ENCODE results near the gene OR2C3.

DNA sequence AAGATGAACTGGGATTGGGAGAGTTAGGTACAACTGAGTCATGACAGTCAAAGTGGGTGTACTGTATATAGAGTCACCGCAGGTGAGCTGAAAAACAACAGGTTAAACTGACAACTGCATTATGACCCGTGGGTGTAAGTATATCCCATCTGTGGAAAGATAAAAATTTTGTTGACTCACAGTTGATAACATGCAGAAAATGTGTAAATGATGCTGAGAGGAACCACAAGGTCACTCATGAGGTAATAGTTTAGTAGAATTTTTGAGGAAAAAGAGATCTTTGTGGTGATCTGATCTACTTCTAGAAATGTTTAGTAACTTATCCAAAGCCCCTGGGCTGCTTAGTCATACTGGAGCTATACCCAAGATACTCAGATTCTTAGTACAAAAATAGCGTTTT, 838 bp downstream of the OR2C3 start:
- TF ChIP-seq, protein P1, sequence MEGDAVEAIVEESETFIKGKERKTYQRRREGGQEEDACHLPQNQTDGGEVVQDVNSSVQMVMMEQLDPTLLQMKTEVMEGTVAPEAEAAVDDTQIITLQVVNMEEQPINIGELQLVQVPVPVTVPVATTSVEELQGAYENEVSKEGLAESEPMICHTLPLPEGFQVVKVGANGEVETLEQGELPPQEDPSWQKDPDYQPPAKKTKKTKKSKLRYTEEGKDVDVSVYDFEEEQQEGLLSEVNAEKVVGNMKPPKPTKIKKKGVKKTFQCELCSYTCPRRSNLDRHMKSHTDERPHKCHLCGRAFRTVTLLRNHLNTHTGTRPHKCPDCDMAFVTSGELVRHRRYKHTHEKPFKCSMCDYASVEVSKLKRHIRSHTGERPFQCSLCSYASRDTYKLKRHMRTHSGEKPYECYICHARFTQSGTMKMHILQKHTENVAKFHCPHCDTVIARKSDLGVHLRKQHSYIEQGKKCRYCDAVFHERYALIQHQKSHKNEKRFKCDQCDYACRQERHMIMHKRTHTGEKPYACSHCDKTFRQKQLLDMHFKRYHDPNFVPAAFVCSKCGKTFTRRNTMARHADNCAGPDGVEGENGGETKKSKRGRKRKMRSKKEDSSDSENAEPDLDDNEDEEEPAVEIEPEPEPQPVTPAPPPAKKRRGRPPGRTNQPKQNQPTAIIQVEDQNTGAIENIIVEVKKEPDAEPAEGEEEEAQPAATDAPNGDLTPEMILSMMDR (IDR thresholded peaks at IDR 0.05), result no peak
- TF ChIP-seq POLR2A (IDR thresholded peaks at IDR 0.05), result no peak
- no peak for TF ChIP-seq EP300 (IDR thresholded peaks at IDR 0.05; ENCODE audit: low read depth)
- no peak for TF ChIP-seq POLR2AphosphoS5 (IDR thresholded peaks at IDR 0.05)

Measured in transverse colon (tissue), 4 donors.